Esophagus squamous epithelium (tissue), 5 donors: ENCODE measurements around the gene FRRS1L. TPM values are rescaled to one million over a fixed set of nuclear protein-coding genes. Genes with fewer than 3 reads are reported as not detected.
A peak's percentile ranks its signal among the peaks of the same experiment; 100 is the strongest.

Experiments used
- DNase-seq: peaks from one replicate; lab custom pipeline; 2025; lab: John Stamatoyannopoulos, UW
- H3K27ac ChIP-seq, 4 donors: fragments of 200-600 bp; sonication (generic); one replicate each; pipeline ENCODE4 v1.5.1; 2016 to 2019; ENCODE audit warnings: mild to moderate bottlenecking in 1 of 4
- H3K27me3 ChIP-seq, 4 donors: fragments of 200-600 bp; sonication (generic); 1 replicate in 3 of 4; 2 replicates in 1 of 4; pipeline versions ENCODE4 v1.5.1 to v1.6.0; 2017 to 2021; ENCODE audit warnings: antibody characterized with exemption in 1 of 4
- H3K36me3 ChIP-seq, 3 donors: fragments of 200-600 bp; sonication (generic); one replicate each; pipeline ENCODE4 v1.5.1; 2016 to 2019
- H3K4me1 ChIP-seq, 3 donors: fragments of 200-600 bp; sonication (generic); one replicate each; pipeline ENCODE4 v1.5.1; 2017 to 2019
- H3K4me3 ChIP-seq, 4 donors: fragments of 200-600 bp; sonication (generic); 1 replicate in 3 of 4; 2 replicates in 1 of 4; pipeline ENCODE4 v1.5.1; 2016 to 2019; ENCODE audit warnings: mild to moderate bottlenecking in 2 of 4, moderate library complexity in 1 of 4
- H3K9me3 ChIP-seq, 3 donors: fragments of 200-600 bp; sonication (generic); one replicate each; pipeline ENCODE4 v1.5.1; 2016 to 2019
- POLR2A ChIP-seq, 4 donors: fragments of 450-650 bp; IDR thresholded peaks; one replicate each; pipeline ENCODE4 v1.6.1; 2017; ENCODE audit warnings: antibody characterized with exemption in 4 of 4, mild to moderate bottlenecking in 4 of 4, moderate library complexity in 3 of 4
- WGBS, 2 donors: methylation state at CpG; one replicate each; pipeline ENCODE4 v1.1.5; 2018; 5-methylcytosine and 5-hydroxymethylcytosine counted together
- intact Hi-C: fragments of 100-400 bp; cut with DNase I; formaldehyde crosslinking; loops from one replicate; pipeline ENCODE4 v1.15.0; 2022
- total RNA-seq, 4 donors: library from RNA; depleted of rRNA; stranded (reverse); fragments of >200 nt; gene quantifications; one replicate each; pipeline ENCODE4 v1.1.0, GENCODE V29; 2016
- TF ChIP-seq, protein P1 (sequence below), 6 experiments: fragments of 450-650 bp in 4 of 6; fragments of 200-600 bp in 2 of 6; sonication (generic) in 2 of 6; IDR thresholded peaks; one replicate each; pipeline ENCODE4 v1.5.1; 2016 to 2019; ENCODE audit warnings: antibody characterized with exemption in 6 of 6, mild to moderate bottlenecking in 4 of 6, moderate library complexity in 4 of 6
- donor health status: DM: yes; HTN: yes; CAD: no.

FRRS1L gene
- total RNA-seq, 4 donors from 2014 or later = 0.04 to 1.5 (median 0.12) TPM; not detected in 1

DNA sequence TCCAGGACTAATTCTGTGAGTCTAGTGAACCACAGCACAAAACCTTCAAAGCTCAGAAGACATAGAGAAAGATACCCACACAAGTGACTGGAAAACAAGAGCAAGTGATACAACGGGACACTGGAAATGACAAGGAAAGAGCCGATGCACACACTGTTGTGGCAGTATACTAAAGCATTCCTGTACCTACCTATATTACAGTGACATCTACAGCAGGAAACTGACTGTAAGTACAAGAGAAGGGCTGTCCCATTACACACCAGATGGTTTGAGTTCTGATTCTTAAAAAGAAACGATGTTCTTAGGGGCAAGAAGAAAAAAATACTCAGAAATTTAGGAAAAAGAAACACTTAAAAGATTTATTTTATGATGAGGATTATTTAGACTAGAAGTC is 65.8 kb downstream of the FRRS1L start:
- TF ChIP-seq, protein P1, sequence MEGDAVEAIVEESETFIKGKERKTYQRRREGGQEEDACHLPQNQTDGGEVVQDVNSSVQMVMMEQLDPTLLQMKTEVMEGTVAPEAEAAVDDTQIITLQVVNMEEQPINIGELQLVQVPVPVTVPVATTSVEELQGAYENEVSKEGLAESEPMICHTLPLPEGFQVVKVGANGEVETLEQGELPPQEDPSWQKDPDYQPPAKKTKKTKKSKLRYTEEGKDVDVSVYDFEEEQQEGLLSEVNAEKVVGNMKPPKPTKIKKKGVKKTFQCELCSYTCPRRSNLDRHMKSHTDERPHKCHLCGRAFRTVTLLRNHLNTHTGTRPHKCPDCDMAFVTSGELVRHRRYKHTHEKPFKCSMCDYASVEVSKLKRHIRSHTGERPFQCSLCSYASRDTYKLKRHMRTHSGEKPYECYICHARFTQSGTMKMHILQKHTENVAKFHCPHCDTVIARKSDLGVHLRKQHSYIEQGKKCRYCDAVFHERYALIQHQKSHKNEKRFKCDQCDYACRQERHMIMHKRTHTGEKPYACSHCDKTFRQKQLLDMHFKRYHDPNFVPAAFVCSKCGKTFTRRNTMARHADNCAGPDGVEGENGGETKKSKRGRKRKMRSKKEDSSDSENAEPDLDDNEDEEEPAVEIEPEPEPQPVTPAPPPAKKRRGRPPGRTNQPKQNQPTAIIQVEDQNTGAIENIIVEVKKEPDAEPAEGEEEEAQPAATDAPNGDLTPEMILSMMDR (IDR thresholded peaks at IDR 0.05) = no peak
- no peak for TF ChIP-seq POLR2A (IDR thresholded peaks at IDR 0.05)
- H3K9me3 ChIP-seq = no peaks in the 10 kb centered on the region
- intact Hi-C loops = no loop called here
- H3K27me3 ChIP-seq = no peaks in the 10 kb centered on the region
- peaks cover 38 to 68% (median 49%) of the 10 kb centered on the region in 3 donors for H3K4me1 ChIP-seq
- peaks cover 0 to 30% (median 0%) of the 10 kb centered on the region in 3 donors for H3K36me3 ChIP-seq
- no peak for DNase-seq
- 30 to 47% methylated on average over 3 of the region's 3 CpGs for WGBS, 2 donors
- no peak overlapping the region for H3K4me3 ChIP-seq
- peak overlapping the region in 3 of 4 donors; percentile 29 to 81 (median 78) for H3K27ac ChIP-seq

DNA sequence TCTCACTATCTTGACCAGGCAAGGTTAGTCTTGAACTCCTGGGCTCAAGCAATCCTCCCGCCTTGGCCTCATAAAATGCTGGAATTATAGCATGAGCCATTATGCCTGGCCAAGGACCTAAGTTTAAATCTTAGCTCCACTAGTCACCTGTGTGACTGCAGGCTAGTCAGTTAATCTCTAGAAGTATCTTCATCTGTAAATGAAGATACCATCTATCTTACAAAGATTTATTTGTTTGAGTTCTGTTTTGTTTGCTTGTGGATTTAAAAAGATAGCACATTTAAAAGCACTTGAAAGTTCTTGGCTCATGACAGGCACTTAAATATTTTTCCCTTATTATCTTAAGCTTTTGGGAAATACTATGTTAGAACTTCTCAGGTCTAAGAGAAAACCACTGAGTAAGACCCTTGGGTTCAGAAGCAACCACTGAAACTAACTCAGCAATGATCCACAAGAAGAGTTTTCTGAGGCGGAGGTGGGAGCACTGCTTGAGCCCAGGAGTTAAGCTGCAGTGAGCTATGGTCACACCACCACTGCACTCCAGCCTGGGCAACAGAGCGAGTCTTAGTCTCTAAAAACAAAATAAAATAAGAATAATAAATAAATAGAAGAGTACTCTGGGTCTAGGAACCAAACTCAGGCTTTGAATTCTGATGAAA is 66.4 kb downstream of the FRRS1L start:
- intact Hi-C loops = no loop called here
- Histone ChIP-seq H3K4me3 (no peak overlapping the region), H3K9me3 (no peaks in the 10 kb centered on the region), H3K4me1 (peaks cover 38 to 73% (median 49%) of the 10 kb centered on the region in 3 donors), H3K27ac (peak overlapping the region in 3 of 4 donors; percentile 29 to 81 (median 78)), H3K27me3 (no peaks in the 10 kb centered on the region), H3K36me3 (peaks cover 0 to 31% (median 0%) of the 10 kb centered on the region in 3 donors)
- 71 to 90% methylated on average over 3 of the region's 3 CpGs for WGBS, 2 donors
- TF ChIP-seq POLR2A (IDR thresholded peaks at IDR 0.05) = no peak
- TF ChIP-seq, protein P1 (IDR thresholded peaks at IDR 0.05) = no peak
- DNase-seq = no peak

DNA sequence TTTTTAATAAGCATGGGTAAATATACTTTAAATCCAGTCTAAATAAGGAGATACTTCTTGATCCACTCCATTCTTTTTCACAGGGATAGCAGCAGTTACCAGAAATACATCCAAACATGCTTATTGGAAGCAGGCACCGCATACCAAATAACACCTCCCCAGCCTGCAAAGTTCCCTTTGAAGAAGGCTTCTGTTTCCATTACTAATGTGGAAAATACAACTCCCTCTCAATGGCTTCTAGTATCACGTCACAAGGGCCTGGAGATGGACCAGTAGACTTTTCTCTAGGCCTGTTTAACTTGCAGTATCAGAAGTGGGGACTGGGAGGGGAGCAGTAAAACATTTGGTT is 68.1 kb downstream of the FRRS1L start:
- Histone ChIP-seq H3K9me3 (no peaks in the 10 kb centered on the region), H3K27me3 (no peaks in the 10 kb centered on the region), H3K27ac (peak overlapping the region; percentile 12 to 81 (median 78)), H3K36me3 (peaks cover 0 to 28% (median 0%) of the 10 kb centered on the region in 3 donors), H3K4me3 (no peak overlapping the region), H3K4me1 (peaks cover 41 to 73% (median 49%) of the 10 kb centered on the region in 3 donors)
- TF ChIP-seq, protein P1 (IDR thresholded peaks at IDR 0.05) = no peak
- no peak for TF ChIP-seq POLR2A (IDR thresholded peaks at IDR 0.05)
- 25% methylated on average over 2 of the region's 2 CpGs for WGBS, 2 donors
- DNase-seq = no peak
- intact Hi-C loops = no loop called here

DNA sequence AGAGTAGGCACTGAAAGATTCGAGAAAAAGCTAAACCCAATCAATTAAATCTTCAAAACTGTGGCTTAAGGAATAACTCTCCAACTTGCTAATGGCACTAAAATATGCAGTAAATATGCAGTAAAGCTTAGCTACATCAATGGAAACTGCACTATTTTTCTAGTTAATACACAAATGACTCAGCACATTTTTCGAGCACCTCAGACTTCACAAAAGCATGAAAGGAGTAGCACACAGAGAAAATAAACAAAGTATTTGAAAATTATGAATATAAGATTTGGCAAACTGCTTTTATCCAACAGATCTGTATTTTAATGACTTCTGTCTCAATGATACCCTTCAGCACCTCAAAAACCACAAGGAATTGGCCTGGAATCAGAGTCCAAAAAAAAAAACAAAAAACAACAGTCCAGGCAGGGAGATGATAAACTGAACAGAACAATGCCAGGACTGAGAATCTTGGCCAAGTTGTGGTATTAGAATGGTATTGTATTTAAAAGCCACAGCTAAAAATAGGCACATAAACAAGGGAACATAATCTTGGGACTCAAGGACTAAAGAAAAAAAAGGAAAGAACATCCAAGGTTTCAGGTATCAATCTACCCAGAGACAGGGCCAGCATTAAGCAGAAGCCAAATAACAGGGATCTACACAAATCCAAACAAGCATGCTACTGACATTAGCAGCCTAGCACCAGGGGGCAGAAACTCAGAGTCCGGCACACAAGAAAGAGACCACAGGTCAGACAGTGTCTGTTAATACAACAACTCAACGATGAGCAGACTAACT is 68.7 kb downstream of the FRRS1L start:
- Histone ChIP-seq H3K4me3 (no peak overlapping the region), H3K27me3 (no peaks in the 10 kb centered on the region), H3K9me3 (no peaks in the 10 kb centered on the region), H3K27ac (peak overlapping the region; percentile 12 to 81 (median 78)), H3K36me3 (peaks cover 0 to 28% (median 0%) of the 10 kb centered on the region in 3 donors), H3K4me1 (peaks cover 41 to 73% (median 49%) of the 10 kb centered on the region in 3 donors)
- TF ChIP-seq, protein P1 (IDR thresholded peaks at IDR 0.05) = peak in 2 of 6 experiments; percentile 18 to 25
- no peak for TF ChIP-seq POLR2A (IDR thresholded peaks at IDR 0.05)
- intact Hi-C loops = no loop called here
- DNase-seq = no peak
- WGBS, 2 donors = 23 to 25% methylated on average over 4 of the region's 4 CpGs

DNA sequence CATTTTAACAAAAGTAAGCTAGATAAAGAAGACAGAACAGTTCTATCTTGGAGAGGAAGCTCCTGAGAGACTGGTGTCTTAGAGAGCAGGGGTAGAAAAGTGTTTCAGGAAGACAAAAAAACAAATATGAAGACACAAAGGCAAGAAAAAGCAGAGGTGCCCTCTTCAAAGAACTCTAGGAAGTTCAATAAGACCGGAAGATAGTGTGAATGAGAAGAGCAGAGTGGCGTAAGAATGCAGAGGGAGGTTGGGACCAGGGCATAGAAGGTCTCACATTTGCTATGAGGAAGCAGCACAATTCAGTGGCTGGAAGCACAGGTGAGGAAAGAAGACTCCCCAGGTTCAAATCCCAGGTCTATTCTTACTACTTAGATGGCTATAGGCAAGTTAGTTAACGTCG is 69.9 kb downstream of the FRRS1L start:
- DNase-seq = no peak
- Histone ChIP-seq H3K36me3 (peaks cover 0 to 36% (median 0%) of the 10 kb centered on the region in 3 donors), H3K9me3 (no peaks in the 10 kb centered on the region), H3K4me1 (peaks cover 41 to 63% (median 44%) of the 10 kb centered on the region in 3 donors), H3K27ac (peak overlapping the region in 3 of 4 donors; percentile 41 to 81 (median 78)), H3K4me3 (no peak overlapping the region), H3K27me3 (no peaks in the 10 kb centered on the region)
- intact Hi-C loops = no loop called here
- 90 to 95% methylated on average over 4 of the region's 4 CpGs for whole genome bisulfite sequencing, 2 donors
- TF ChIP-seq, protein P1 (IDR thresholded peaks at IDR 0.05) = no peak
- TF ChIP-seq POLR2A (IDR thresholded peaks at IDR 0.05) = no peak
